HG02588 (cell line): Measurements from ENCODE around the gene MRPL55.

Experiments
- ATAC-seq: cut with Tn5 transposase; IDR thresholded peaks from one replicate; pipeline ENCODE4 v1.9.1; 2021; ENCODE audit warnings: mild to moderate bottlenecking, moderate library complexity; ENCODE audit not compliant: unreplicated experiment

The MRPL55 gene

DNA sequence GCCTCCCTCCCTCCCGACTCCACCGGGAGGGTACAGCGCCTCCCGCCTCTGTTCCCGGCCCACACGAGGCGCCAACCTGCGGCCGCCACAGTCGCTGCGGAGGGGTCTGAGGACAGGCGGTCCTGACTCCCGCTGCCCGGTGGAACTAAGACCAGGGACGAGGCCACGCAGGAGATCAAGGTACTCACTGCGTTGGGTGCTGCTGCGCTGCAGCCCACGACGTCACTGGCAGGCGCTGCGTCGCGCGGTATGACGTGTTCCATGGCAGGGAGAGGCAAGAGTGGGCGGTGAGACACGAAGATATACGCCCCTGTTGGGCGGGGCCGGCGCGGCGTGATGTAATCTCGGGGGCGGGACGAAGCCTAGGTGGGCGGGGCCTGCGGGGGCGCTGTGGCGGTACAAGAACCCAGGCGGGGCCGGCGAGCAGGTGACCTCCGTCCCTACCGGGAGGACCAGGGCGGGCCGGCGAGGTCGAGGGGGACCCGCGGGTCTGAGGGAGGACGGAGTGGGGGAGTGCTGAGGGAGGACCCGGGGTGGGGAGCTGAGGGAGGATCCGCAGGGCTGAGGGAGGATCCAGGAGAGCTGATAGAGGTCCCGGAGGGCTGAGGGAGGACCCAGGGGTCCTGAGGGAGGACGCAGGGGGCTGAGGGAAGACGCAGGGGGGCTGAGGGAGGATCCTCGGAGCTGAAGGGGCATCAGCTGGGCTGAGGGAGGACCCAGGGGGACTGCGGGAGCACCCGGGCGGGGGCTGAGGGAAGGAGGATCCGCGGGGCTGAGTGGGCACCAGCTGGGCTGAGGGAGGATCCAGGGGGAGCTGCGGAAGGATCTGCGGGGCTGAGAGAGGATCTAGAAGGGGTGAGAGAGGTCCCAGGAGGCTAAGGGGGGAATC lies at the start of gene MRPL55:
TSS of gene MRPL55 (minus strand) at position 227 of the 889 bp plus-strand sequence. CDS start 1,039 bp downstream, outside the sequence.
- peak; percentile 90 for ATAC-seq

DNA sequence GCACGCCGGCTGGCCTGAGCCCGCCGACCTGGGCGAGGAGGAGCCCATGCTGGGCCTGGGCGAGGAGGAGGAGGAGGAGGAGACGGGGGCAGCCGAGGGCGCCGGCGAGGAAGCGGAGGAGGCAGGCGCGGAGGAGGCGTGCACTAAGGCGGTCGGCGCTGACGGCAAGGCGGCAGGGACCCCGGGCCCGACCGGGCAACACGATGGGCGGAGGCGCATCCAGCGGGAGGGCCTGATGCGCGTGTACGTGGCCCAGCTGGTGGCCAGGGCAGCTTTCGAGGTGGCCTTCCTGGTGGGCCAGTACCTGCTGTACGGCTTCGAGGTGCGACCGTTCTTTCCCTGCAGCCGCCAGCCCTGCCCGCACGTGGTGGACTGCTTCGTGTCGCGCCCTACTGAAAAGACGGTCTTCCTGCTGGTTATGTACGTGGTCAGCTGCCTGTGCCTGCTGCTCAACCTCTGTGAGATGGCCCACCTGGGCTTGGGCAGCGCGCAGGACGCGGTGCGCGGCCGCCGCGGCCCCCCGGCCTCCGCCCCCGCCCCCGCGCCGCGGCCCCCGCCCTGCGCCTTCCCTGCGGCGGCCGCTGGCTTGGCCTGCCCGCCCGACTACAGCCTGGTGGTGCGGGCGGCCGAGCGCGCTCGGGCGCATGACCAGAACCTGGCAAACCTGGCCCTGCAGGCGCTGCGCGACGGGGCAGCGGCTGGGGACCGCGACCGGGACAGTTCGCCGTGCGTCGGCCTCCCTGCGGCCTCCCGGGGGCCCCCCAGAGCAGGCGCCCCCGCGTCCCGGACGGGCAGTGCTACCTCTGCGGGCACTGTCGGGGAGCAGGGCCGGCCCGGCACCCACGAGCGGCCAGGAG lies 49.3 kb upstream of the MRPL55 start:
- no peak for ATAC-seq

DNA sequence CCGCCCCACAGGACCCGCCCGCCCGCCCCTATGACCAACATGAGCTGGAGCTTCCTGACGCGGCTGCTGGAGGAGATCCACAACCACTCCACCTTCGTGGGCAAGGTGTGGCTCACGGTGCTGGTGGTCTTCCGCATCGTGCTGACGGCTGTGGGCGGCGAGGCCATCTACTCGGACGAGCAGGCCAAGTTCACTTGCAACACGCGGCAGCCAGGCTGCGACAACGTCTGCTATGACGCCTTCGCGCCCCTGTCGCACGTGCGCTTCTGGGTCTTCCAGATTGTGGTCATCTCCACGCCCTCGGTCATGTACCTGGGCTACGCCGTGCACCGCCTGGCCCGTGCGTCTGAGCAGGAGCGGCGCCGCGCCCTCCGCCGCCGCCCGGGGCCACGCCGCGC lies 48.6 kb upstream of the MRPL55 start:
- ATAC-seq, result no peak

DNA sequence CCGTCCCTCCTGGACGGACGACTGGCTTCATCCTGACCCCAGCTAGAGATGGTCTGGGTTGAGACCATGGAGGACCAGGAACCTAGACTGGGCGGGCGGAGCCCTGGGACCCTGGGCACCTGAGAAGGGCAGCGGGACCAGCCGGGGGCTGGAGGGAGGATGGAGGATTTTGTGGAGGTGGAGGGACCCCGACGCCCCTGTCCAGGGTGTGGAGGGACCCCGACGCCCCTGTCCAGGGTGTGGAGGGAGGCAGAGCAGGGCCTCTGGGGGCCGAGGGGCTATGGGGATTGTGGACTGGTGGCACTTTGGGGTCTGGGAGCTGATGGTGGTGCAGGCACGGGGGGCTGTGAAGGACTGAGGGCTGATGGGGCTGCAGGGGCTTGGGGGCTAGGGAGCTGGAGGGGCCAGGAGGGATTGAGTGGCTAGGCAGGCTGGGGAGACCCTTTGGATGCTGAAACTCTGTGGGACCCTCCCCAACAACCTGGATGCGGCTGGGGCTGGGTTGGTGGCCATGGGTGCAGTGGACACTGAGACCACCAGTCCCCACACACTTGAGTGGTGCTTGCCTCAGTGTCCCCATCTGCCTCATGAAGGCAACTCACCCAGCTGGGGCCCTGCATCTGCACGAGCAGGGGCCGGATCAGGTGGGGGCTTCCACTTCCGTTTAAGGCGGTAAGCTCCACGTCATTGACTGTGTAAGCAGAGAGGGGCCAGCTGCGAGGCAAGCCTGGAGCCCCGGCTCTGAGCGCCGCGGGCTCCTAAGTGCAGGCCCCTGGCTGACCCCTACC lies 48.0 kb upstream of the MRPL55 start:
- no peak for ATAC-seq

DNA sequence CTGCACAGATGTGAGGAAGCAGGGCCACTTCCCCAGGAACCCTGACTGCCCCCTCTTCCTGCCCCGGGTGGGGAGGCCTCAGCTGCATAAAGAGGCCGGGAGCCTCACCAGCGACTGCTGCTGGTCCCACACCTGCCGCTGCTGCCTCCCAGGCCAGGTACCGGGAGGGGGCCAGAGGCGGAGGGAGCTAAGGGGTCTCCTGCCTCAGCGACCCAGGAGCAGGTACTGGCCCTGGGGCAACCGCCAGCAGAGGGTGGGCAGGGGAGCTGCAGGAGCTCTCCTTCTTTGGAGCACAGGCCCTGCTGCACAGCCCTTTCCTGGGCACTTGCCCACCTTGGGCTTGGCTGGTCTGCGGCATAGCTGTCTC lies 47.4 kb upstream of the MRPL55 start:
- no peak for ATAC-seq

DNA sequence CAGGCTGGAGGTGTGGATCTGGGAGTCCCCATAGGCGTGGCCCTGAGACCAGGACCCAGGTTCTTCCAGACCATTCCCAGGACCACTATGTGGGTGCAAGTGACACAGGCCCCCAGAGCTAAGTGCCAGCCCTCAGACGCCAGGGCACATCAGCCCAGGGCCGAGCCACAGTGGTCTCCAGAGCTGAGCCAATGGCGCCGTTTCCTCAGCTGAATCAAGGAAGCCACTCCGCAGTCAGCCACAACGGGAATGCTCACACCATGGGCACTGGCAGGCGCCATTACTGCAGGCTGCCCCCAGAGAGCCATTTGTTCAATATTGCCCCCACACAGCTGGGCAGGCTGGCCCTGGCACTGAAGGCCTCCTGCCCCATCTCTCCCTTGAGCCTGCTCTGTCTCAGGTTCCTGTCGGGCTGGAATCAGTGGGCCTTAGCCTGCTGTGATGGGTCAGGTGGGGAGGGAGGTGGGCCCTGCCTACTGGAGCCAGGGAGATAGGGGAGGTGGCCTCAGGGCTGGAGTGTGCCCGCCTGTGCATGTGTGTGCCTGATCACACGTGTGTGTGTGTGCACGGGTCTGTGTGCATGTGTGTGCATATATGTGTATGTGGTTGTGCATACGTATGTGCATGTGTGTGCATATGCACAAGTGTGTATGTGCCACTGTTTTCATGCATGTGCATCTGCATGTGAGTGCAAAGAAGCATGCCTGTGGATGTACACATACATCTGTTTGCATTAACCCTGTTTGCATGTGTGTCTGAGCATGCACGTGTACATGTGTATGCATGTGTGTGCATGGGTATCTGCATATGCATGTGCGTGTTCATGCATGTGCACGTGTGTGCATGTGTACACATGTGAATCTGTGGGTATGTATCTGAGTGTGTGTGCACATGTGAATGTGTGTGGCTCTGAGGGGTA lies 46.8 kb upstream of the MRPL55 start:
- no peak for ATAC-seq

DNA sequence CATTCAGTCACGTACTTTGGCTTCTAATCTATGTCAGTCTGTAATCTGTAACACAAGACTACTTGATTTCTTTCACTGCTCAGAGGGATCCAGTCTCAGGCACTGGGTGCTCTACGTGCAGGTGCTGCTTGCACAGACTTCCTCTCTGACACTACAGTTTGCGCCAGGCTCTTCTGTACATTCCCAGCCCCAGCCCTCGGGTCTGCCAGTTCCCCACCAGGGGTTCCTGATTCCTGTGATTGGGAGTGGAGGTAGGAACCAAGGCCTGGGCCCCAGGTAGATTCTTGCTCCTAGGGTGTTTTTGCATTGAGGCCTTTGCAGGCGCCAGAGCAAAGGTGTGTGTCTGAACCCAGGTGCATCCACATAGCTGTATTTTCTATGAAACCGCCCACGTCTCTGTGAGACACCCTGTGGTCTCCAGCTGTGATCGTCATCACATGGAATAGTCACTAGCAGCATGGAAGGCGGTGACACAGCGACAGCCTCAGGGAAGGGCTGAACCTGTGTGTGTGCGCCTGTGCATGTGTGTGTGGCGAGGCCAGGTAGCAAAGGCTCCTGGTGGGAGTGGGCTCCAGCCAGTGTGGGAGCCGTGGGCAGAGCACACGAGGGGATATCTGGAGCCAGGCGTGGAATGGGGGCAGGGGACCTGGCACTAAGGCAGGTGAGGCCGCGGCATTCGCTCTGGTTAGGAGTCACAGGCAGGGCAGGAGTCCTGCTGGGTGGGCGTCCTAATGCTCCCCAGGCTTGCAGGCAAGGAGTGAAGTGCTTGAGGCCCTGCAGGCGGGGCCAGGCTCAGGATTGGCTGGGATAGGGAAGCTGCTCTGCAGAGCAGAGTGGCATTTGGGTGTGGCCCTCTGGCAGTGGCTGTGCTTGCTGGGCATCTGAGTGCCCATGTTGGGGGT lies 45.8 kb upstream of the MRPL55 start:
- ATAC-seq, result no peak

DNA sequence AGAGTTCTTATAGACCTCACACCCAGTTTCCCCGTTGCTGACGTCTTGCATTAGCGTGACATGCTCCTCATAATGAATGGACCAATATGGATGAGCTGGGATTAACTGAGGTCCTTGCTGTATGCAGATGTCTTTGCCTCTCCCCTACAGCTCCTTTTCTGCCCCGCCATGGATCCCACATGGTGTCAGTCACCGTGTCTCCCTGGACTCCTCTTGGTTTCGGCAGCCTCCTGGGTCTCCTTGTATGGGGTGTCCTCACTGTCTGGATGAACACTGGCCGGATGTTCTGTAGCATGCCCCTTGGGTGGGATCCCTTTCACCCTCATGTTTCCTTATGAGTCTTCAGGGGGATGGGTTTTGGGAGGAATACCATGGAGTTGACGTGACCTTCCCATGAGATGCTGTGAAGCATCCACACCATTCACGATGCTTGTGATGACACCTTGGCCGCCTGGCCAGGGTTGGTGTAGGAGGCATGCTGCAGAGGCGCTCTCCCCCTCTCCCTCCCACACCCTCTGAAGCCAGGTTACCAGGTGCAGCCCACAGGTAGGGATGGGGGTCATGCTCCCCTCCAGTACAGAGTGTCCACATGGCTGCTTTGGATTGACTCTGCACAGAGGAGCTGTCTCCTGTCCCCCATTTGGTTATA lies 45.0 kb upstream of the MRPL55 start:
- ATAC-seq, result no peak

DNA sequence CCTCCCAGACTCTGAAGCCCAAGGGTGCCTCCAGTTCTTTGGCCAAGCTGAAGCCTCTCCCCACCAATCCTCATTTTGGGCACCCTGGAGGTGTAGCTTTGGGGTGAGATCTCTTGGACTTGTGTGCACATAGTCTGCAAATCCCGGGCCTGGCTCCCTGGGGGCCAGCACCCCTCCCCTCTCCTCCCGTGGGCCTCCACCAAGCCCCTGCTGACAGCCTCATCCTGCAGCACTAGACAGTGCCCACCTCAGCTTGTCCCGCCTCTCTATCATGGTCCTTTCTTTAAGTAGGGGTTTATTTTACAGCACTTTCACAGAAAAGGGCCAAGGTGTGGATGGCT lies 43.8 kb upstream of the MRPL55 start:
- no peak for ATAC-seq

DNA sequence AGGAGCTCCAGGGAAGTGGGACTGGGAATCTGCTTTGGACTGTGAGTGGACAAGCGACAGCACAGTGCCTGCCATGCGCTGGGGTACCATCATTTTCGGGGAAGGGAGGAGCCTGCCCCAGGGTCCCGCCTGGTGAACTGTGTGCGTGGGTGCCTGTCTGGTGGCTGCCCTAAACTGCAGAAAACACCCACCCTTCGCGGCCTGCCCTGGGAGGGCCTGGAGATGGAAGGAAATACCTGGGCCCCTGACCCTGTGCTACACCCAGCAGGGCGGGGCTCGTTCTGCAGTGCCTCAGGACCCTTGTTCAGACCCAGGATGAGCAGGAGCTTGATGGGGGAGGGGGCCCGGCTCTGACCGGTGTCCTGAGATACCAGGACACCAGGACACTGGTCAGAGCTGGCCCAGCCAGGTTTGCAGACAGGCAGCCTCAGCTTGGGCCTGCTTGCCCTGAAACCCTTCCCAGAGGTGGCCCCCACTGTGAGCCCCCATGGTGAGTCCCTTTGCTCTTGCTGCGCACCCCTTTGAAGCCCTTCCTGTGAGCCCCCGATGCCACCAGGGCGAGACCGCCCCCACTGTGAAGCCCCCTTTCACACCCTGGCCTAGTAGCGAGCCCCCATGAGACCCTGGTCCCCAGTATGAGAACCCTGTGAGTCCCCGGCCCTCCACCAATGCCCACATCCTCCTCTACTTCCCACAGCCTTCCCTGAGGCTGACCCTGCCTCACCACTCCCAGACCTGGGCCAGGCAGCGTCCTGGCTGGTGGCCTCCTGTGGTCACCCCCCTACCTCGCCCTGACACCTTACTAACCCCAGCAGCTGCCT lies 43.2 kb upstream of the MRPL55 start:
- no peak for ATAC-seq

DNA sequence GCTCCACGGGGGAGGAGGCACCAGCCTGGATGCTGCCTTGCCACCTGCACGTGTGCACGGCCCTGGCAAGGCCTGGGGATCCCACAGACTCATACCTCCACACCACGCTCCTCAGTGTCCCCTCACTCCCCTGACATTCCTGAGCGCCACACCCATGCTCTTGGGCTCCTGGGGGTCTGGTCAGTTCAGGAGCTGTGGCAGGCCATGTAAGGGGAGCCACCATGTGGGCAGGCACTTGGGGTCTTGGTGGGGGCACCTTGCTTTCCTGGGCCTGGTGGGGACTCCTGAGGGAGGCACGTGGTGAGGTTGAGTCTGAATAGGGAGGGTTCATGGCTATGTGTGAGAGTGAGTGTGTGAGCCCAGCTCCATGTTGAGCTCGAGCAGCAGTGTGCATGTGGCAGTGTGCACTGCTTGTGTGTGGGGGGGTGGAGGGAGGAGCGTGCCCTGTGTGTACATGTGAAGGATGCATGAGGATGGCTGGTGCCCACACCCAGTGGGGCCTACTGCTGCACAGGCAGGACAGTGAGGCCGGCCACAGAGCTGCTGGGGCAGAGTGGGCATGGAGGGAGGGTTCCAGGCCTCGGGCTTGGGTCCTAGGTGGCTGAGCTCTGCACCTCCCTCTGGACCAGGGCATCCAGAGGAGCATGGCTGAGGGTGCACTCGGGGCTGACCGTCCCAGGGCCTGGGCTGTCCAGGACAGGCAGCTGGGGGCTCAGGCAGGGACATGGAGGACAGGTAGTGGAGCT lies 42.3 kb upstream of the MRPL55 start:
- no peak for ATAC-seq

DNA sequence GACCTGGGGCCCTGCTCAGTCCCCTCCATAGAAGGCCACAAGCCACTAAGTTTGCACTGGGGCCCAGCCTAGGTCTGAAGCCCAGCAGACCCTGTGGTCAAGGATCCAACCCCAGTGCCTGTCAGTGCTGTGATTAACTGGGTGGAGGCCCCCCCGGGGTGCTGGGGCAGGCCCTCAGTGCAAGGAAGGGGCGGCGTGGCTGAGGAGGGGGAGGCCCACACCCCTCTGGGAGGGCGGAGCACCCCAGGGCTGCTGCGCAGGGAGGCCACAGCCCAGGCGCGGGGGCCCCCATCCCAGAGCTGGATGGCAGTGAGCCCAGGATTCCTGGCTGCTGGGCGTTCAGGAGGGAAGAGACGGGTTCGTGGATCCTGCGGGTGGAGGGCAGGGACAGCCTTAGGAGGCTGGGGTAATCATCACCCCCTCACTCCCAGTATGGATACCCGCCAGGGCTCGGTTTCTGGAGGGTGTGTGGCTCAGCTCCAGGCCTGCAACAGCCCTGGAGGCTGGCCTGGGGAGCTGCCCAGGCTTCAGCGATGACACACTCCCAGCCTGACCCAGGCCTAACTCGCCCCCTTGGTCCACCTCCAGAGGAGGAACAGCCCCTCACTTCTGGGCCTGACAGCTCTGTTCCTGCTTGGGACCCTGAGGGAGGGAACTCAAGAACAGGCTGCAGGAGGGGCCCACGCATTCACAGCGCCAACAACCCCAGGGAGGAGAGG lies 41.5 kb upstream of the MRPL55 start:
- ATAC-seq, result no peak

DNA sequence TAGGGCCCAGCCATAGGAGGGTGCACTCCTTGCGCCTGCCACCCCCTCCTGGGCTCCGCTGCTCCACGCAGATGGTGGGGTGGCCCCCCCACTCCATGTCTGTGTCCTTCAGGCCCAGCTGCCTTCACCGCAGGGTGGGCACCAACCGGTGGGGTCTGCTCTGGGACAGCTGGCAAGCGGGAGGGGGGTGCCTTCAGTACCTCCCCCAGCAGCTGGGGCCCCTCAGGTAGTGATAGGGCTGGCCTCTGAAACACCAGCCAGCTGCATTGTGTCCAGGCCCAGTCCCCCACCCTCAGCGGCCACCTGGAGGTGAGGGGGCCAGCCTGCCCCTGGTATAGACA lies 41.0 kb upstream of the MRPL55 start:
- no peak for ATAC-seq

DNA sequence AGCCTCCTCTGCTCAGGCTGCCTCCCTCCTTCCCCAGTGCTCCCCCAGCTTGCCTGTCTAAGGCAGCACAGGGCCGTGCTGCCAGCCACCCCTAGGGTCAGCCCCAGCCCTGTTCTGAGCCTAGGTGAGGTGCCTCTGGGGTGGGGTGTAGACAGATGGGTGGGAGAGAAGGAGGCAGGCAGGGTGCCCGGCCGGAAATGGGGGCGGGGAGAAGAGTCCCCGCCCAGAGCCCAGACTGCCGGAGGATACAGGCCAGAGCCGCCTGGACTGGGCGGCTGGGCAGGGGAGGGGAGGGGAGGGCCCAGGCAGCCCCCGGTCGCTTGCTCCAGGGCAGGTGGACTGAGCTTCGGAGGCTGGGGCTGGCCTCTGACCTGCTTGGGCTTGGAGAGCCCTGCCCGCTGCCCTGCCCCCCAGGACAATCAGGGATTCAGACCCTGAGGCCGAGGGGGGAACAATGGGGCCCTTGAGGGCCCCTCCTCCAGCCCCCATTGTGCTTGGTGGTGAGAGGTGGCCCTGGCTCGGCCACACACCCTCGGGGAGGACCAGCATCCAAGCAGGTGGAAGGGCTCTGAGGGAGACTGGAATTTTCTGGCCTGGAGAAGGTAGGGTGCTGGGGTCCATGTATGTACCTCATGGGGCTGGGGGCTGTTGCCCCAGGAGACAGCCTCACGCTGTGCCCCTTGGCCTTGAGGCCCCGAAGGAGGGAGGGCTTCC lies 40.5 kb upstream of the MRPL55 start, which contains the start of gene GJC2:
TSS of gene GJC2 (plus strand) at position 525 of the 714 bp plus-strand sequence. CDS start 7,829 bp downstream, outside the sequence.
- no peak for ATAC-seq

DNA sequence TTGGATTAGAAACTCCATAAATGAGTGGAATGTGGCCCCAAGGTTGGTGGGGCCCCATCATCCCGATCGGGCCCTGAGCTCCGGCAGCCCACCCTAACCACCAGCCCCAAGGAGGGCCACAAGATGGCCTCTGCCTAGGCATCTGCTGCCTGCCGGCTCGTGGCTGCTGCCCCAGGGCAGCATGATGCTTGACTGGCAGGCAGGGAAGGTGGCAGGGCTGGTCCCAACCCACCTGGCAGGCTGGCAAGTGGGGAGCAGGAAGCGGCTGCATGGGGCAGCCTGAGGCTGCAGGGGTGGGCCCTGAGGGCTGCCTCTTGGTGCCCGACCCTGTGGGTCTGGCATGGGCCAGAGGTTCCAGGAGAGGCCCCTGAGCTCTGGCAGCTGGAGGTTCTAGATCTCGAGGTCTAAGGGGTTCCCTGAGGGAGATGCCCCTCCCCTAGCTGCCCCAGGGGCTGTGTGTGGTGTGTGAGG lies 39.9 kb upstream of the MRPL55 start:
- no peak for ATAC-seq
